ENCODE results near the gene BRD8.

The BRD8 gene

DNA sequence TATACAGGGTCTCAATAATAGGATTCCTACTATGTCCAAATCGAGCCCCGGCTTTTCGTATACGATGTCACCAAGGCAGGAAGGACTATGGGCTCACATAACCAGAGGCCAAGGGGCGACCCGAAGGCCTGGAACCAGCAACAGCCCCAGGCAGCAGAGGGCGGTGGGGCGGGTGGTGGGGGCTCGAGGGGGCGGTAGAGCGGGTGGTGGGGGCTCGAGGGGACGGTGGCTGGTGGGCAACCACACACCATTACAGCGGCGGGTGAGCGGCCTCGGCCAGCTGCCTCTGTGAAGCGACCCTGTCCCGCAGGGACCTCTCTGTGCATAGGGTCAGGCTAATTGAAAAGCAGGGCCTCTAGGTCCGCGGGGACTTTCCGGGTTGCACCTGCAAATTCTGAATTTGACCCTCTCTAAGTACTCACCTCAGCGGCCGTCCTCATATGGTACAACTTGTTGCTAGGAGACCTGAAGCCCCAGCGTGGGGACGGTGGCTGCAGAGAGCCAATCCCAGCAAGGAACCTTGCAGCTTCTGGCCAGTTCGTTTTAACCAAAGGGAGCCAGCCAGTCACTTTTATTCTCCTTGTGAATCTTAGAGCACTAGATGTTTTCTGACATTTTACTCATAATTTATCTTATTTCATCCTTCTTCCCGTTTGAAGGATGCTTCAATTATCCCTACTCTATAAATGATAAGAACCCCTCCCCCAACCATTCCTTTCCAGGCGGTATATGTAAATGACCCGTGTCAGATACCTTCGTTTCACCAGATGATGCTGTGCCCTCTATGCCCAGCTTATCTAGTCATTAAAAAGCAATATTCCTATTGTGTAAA is 39.3 kb downstream of the BRD8 start, which contains the start of gene NME5:
Gene NME5, minus strand, starts transcription at position 480 of the 832 bp plus-strand sequence. CDS start 648 bp downstream, outside the sequence.
- Histone ChIP-seq H3K4me3 (ENCODE audit: low read depth in 1 of 2, low read length in 2 of 2) (peak within 1 kb of the TSS; percentile 60 to 64), H3K27ac (ENCODE audit: low read depth, low read length) (no peak within 1 kb of the TSS), H3K9me3 (ENCODE audit: control insufficient read depth in 1 of 2, low read length in 2 of 2) (no peaks in the 10 kb centered on the region), H3K9ac (ENCODE audit: low read depth in 1 of 2, low read length in 2 of 2) (no peak within 1 kb of the TSS), H3K36me3 (ENCODE audit: control insufficient read depth in 1 of 2, insufficient read depth in 2 of 2, low read length in 2 of 2) (no peaks in the 10 kb centered on the region), H3K27me3 (ENCODE audit: control insufficient read depth in 1 of 2, insufficient read depth in 2 of 2, low read length in 2 of 2) (no peaks in the 10 kb centered on the region), H3K4me1 (ENCODE audit: control insufficient read depth in 1 of 2, insufficient read depth in 2 of 2, low read length in 2 of 2) (peaks cover 0 to 6% of the 10 kb centered on the region in 2 donors)

- Histone ChIP-seq H3K36me3 (ENCODE audit: control insufficient read depth in 1 of 2, insufficient read depth in 2 of 2, low read length in 2 of 2) (no peaks in the 10 kb centered on the region), H3K9me3 (ENCODE audit: control insufficient read depth in 1 of 2, low read length in 2 of 2) (no peaks in the 10 kb centered on the region), H3K4me1 (ENCODE audit: control insufficient read depth in 1 of 2, insufficient read depth in 2 of 2, low read length in 2 of 2) (no peaks in the 10 kb centered on the region), H3K27me3 (ENCODE audit: control insufficient read depth in 1 of 2, insufficient read depth in 2 of 2, low read length in 2 of 2) (no peaks in the 10 kb centered on the region), H3K27ac (ENCODE audit: low read depth, low read length) (no peak overlapping the region), H3K4me3 (ENCODE audit: low read depth in 1 of 2, low read length in 2 of 2) (peak overlapping the region in 1 of 2 donors; percentile 30), H3K9ac (ENCODE audit: low read depth in 1 of 2, low read length in 2 of 2) (no peak overlapping the region)
These were observed 45.9 kb downstream of the BRD8 start for GRCh38 chr5:138132543-138132942.

DNA sequence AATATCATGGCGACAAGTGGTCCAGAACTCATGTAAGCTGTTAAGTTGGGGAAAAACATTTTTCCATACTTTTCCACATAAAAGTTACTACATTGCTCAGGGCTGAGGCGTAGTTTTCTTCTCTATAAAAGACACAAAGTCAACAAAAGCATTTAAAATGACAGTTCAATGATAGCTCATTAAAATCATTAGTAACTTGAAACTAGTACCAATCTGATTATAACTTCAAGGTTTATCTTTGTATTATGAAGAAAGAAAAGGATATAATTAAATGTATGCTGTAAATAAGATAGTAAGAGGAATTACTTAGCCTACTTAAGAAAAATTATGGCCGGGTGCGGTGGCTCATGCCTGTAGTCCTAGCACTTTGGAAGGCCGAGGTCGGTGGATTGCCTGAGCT is 49.1 kb downstream of the BRD8 start:
- no peaks in the 10 kb centered on the region for H3K4me1 ChIP-seq (ENCODE audit: control insufficient read depth in 1 of 2, insufficient read depth in 2 of 2, low read length in 2 of 2)
- no peaks in the 10 kb centered on the region for H3K27me3 ChIP-seq (ENCODE audit: control insufficient read depth in 1 of 2, insufficient read depth in 2 of 2, low read length in 2 of 2)
- H3K27ac ChIP-seq (ENCODE audit: low read depth, low read length), result no peak overlapping the region
- no peak overlapping the region for H3K9ac ChIP-seq (ENCODE audit: low read depth in 1 of 2, low read length in 2 of 2)
- no peak overlapping the region for H3K4me3 ChIP-seq (ENCODE audit: low read depth in 1 of 2, low read length in 2 of 2)
- H3K36me3 ChIP-seq (ENCODE audit: control insufficient read depth in 1 of 2, insufficient read depth in 2 of 2, low read length in 2 of 2), result no peaks in the 10 kb centered on the region
- no peaks in the 10 kb centered on the region for H3K9me3 ChIP-seq (ENCODE audit: control insufficient read depth in 1 of 2, low read length in 2 of 2)

GRCh38 chr5:138128334-138128733 is 50.1 kb downstream of the BRD8 start:
- Histone ChIP-seq H3K4me1 (ENCODE audit: control insufficient read depth in 1 of 2, insufficient read depth in 2 of 2, low read length in 2 of 2) (no peaks in the 10 kb centered on the region), H3K27me3 (ENCODE audit: control insufficient read depth in 1 of 2, insufficient read depth in 2 of 2, low read length in 2 of 2) (no peaks in the 10 kb centered on the region), H3K9me3 (ENCODE audit: control insufficient read depth in 1 of 2, low read length in 2 of 2) (no peaks in the 10 kb centered on the region), H3K36me3 (ENCODE audit: control insufficient read depth in 1 of 2, insufficient read depth in 2 of 2, low read length in 2 of 2) (no peaks in the 10 kb centered on the region), H3K27ac (ENCODE audit: low read depth, low read length) (no peak overlapping the region), H3K4me3 (ENCODE audit: low read depth in 1 of 2, low read length in 2 of 2) (no peak overlapping the region), H3K9ac (ENCODE audit: low read depth in 1 of 2, low read length in 2 of 2) (no peak overlapping the region)

GRCh38 chr5:138115254-138115653 is 63.2 kb downstream of the BRD8 start:
- H3K9ac ChIP-seq (ENCODE audit: low read depth in 1 of 2, low read length in 2 of 2), result no peak overlapping the region
- no peaks in the 10 kb centered on the region for H3K9me3 ChIP-seq (ENCODE audit: control insufficient read depth in 1 of 2, low read length in 2 of 2)
- no peaks in the 10 kb centered on the region for H3K36me3 ChIP-seq (ENCODE audit: control insufficient read depth in 1 of 2, insufficient read depth in 2 of 2, low read length in 2 of 2)
- H3K4me3 ChIP-seq (ENCODE audit: low read depth in 1 of 2, low read length in 2 of 2), result no peak overlapping the region
- no peaks in the 10 kb centered on the region for H3K4me1 ChIP-seq (ENCODE audit: control insufficient read depth in 1 of 2, insufficient read depth in 2 of 2, low read length in 2 of 2)
- no peak overlapping the region for H3K27ac ChIP-seq (ENCODE audit: low read depth, low read length)
- H3K27me3 ChIP-seq (ENCODE audit: control insufficient read depth in 1 of 2, insufficient read depth in 2 of 2, low read length in 2 of 2), result no peaks in the 10 kb centered on the region

DNA sequence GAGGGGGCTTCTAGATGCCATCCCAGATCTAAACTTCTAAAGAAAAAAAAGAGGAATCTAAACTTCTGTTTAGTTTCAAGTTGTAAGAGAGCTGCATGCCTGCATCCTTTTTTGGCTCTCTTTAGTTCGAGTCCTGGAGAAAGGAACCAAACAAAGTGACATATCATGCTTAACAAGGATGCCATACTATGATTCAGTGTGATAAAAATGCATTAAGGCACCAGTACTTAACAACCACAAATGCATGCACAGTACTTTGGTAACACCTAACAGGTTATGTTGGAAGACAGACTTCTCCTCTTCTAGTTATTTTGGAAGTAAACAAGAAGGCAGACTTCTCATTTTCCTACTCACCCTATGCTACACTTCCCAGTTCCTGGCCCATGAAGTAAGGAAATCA is 66.5 kb downstream of the BRD8 start:
- H3K27ac ChIP-seq (ENCODE audit: low read depth, low read length), result no peak overlapping the region
- H3K4me1 ChIP-seq (ENCODE audit: control insufficient read depth in 1 of 2, insufficient read depth in 2 of 2, low read length in 2 of 2), result no peaks in the 10 kb centered on the region
- no peak overlapping the region for H3K4me3 ChIP-seq (ENCODE audit: low read depth in 1 of 2, low read length in 2 of 2)
- H3K27me3 ChIP-seq (ENCODE audit: control insufficient read depth in 1 of 2, insufficient read depth in 2 of 2, low read length in 2 of 2), result no peaks in the 10 kb centered on the region
- H3K36me3 ChIP-seq (ENCODE audit: control insufficient read depth in 1 of 2, insufficient read depth in 2 of 2, low read length in 2 of 2), result no peaks in the 10 kb centered on the region
- H3K9ac ChIP-seq (ENCODE audit: low read depth in 1 of 2, low read length in 2 of 2), result no peak overlapping the region
- H3K9me3 ChIP-seq (ENCODE audit: control insufficient read depth in 1 of 2, low read length in 2 of 2), result no peaks in the 10 kb centered on the region

- H3K9ac ChIP-seq (ENCODE audit: low read depth in 1 of 2, low read length in 2 of 2), result no peak overlapping the region
- H3K27me3 ChIP-seq (ENCODE audit: control insufficient read depth in 1 of 2, insufficient read depth in 2 of 2, low read length in 2 of 2), result no peaks in the 10 kb centered on the region
- no peaks in the 10 kb centered on the region for H3K4me1 ChIP-seq (ENCODE audit: control insufficient read depth in 1 of 2, insufficient read depth in 2 of 2, low read length in 2 of 2)
- H3K9me3 ChIP-seq (ENCODE audit: control insufficient read depth in 1 of 2, low read length in 2 of 2), result no peaks in the 10 kb centered on the region
- H3K27ac ChIP-seq (ENCODE audit: low read depth, low read length), result no peak overlapping the region
- H3K4me3 ChIP-seq (ENCODE audit: low read depth in 1 of 2, low read length in 2 of 2), result no peak overlapping the region
- H3K36me3 ChIP-seq (ENCODE audit: control insufficient read depth in 1 of 2, insufficient read depth in 2 of 2, low read length in 2 of 2), result no peaks in the 10 kb centered on the region
These were observed 67.2 kb downstream of the BRD8 start for GRCh38 chr5:138111181-138111580.

GRCh38 chr5:138110266-138110963 is 68.0 kb downstream of the BRD8 start:
- Histone ChIP-seq H3K4me1 (ENCODE audit: control insufficient read depth in 1 of 2, insufficient read depth in 2 of 2, low read length in 2 of 2) (no peaks in the 10 kb centered on the region), H3K9me3 (ENCODE audit: control insufficient read depth in 1 of 2, low read length in 2 of 2) (no peaks in the 10 kb centered on the region)

GRCh38 chr5:138109463-138110265 is 68.8 kb downstream of the BRD8 start:
- Histone ChIP-seq H3K27me3 (ENCODE audit: control insufficient read depth in 1 of 2, insufficient read depth in 2 of 2, low read length in 2 of 2) (no peaks in the 10 kb centered on the region), H3K9me3 (ENCODE audit: control insufficient read depth in 1 of 2, low read length in 2 of 2) (no peaks in the 10 kb centered on the region), H3K4me3 (ENCODE audit: low read depth in 1 of 2, low read length in 2 of 2) (no peak overlapping the region), H3K9ac (ENCODE audit: low read depth in 1 of 2, low read length in 2 of 2) (no peak overlapping the region), H3K4me1 (ENCODE audit: control insufficient read depth in 1 of 2, insufficient read depth in 2 of 2, low read length in 2 of 2) (no peaks in the 10 kb centered on the region), H3K27ac (ENCODE audit: low read depth, low read length) (no peak overlapping the region), H3K36me3 (ENCODE audit: control insufficient read depth in 1 of 2, insufficient read depth in 2 of 2, low read length in 2 of 2) (no peaks in the 10 kb centered on the region)

More at GRCh38 chr5:138110266-138110963, 68.0 kb downstream of the BRD8 start:
- no peak overlapping the region for H3K4me3 ChIP-seq (ENCODE audit: low read depth in 1 of 2, low read length in 2 of 2)
- no peaks in the 10 kb centered on the region for H3K36me3 ChIP-seq (ENCODE audit: control insufficient read depth in 1 of 2, insufficient read depth in 2 of 2, low read length in 2 of 2)
- no peaks in the 10 kb centered on the region for H3K27me3 ChIP-seq (ENCODE audit: control insufficient read depth in 1 of 2, insufficient read depth in 2 of 2, low read length in 2 of 2)
- no peak overlapping the region for H3K27ac ChIP-seq (ENCODE audit: low read depth, low read length)
- no peak overlapping the region for H3K9ac ChIP-seq (ENCODE audit: low read depth in 1 of 2, low read length in 2 of 2)

GRCh38 chr5:138107213-138107612 is 71.2 kb downstream of the BRD8 start:
- Histone ChIP-seq H3K27me3 (ENCODE audit: control insufficient read depth in 1 of 2, insufficient read depth in 2 of 2, low read length in 2 of 2) (no peaks in the 10 kb centered on the region), H3K27ac (ENCODE audit: low read depth, low read length) (no peak overlapping the region), H3K4me3 (ENCODE audit: low read depth in 1 of 2, low read length in 2 of 2) (no peak overlapping the region), H3K9ac (ENCODE audit: low read depth in 1 of 2, low read length in 2 of 2) (no peak overlapping the region), H3K36me3 (ENCODE audit: control insufficient read depth in 1 of 2, insufficient read depth in 2 of 2, low read length in 2 of 2) (no peaks in the 10 kb centered on the region), H3K4me1 (ENCODE audit: control insufficient read depth in 1 of 2, insufficient read depth in 2 of 2, low read length in 2 of 2) (peaks cover 8 to 9% of the 10 kb centered on the region in 2 donors), H3K9me3 (ENCODE audit: control insufficient read depth in 1 of 2, low read length in 2 of 2) (no peaks in the 10 kb centered on the region)
